K562 (cell line): ENCODE data around the gene CPLX4. TPM values are rescaled to one million over a fixed set of nuclear protein-coding genes. Genes with fewer than 3 reads are reported as not detected.

ENCODE experiments used
- ATF1 ChIP-seq, 2 experiments: fragments of 450-650 bp in 1 of 2; IDR thresholded peaks; 2 replicates each; pipeline ENCODE4 v1.6.1; 2016; ENCODE audit warnings: missing compliant biosample characterization in 1 of 2, missing genetic modification characterization in 1 of 2
- BCOR ChIP-seq: fragments of 450-650 bp; IDR thresholded peaks from 2 replicates; pipeline ENCODE4 v1.6.1; 2016
- CCAR2 ChIP-seq: fragments of 200-400 bp; formaldehyde crosslinking; IDR thresholded peaks from 2 replicates; pipeline ENCODE4 v1.6.1; 2017; ENCODE audit warnings: mild to moderate bottlenecking, low read depth, low read length
- CREB3L1 ChIP-seq: fragments of 450-650 bp; IDR thresholded peaks from 2 replicates; pipeline ENCODE4 v1.6.1; 2014; ENCODE audit warnings: low read depth, mild to moderate bottlenecking, moderate library complexity, borderline replicate concordance
- EP400 ChIP-seq: fragments of 450-650 bp; IDR thresholded peaks from 2 replicates; pipeline ENCODE4 v1.6.1; 2017; ENCODE audit warnings: antibody characterized with exemption, mild to moderate bottlenecking, moderate library complexity
- ILF3 ChIP-seq: fragments of 450-650 bp; IDR thresholded peaks from 2 replicates; pipeline ENCODE4 v1.6.1; 2018; ENCODE audit warnings: antibody characterized with exemption, mild to moderate bottlenecking, moderate library complexity, borderline replicate concordance
- MTA3 ChIP-seq: fragments of 450-650 bp; formaldehyde crosslinking; IDR thresholded peaks from 2 replicates; pipeline ENCODE4 v1.6.1; 2017; ENCODE audit warnings: mild to moderate bottlenecking, borderline replicate concordance
- PCBP2 ChIP-seq: fragments of 200-400 bp; formaldehyde crosslinking; IDR thresholded peaks from 2 replicates; pipeline ENCODE4 v1.6.1; 2018; ENCODE audit warnings: low read length, low read depth, mild to moderate bottlenecking, moderate library complexity; ENCODE audit not compliant: poor library complexity, severe bottlenecking
- POLR2B ChIP-seq: fragments of 450-650 bp; IDR thresholded peaks from 2 replicates; pipeline ENCODE4 v1.6.1; 2018; ENCODE audit warnings: low read depth; ENCODE audit not compliant: partially characterized antibody
- POLR2G ChIP-seq: fragments of 200-400 bp; formaldehyde crosslinking; IDR thresholded peaks from 2 replicates; pipeline ENCODE4 v1.6.1; 2017; ENCODE audit warnings: low read depth, mild to moderate bottlenecking, antibody characterized with exemption, low read length, moderate library complexity
- SP1 ChIP-seq: sonication (generic); formaldehyde crosslinking; IDR thresholded peaks from 2 replicates; pipeline ENCODE4 v1.8.1; 2022; ENCODE audit warnings: mild to moderate bottlenecking, missing genetic modification reagents
- SPI1 ChIP-seq: IDR thresholded peaks from 2 replicates; pipeline ENCODE4 v1.6.1; 2011; ENCODE audit warnings: low read depth, low read length, control low read depth, borderline replicate concordance
- TAF7 ChIP-seq: fragments of 450-650 bp; IDR thresholded peaks from 2 replicates; pipeline ENCODE4 v1.6.1; 2016; ENCODE audit warnings: missing genetic modification characterization, missing compliant biosample characterization
- ZNF561 ChIP-seq: fragments of 450-650 bp; formaldehyde crosslinking; conservative IDR thresholded peaks from 2 replicates; pipeline ENCODE4 v1.4.0; 2020; ENCODE audit warnings: mild to moderate bottlenecking, moderate library complexity
- polyA plus RNA-seq, 8 experiments: library from polyadenylated mRNA; depleted of rRNA in 4 of 8; stranded (reverse) in 5 of 8; unstranded in 3 of 8; fragments of >200 nt; fragmentation: Nextera tagmentation in 2 of 8; fragmentation: Illumina TruSeq in 1 of 8; extraction: Ambion mirVana in 2 of 8; extraction: Trizol in 1 of 8; gene quantifications; 2 replicates each; pipeline versions ENCODE4 v1.2.1 to v1.2.3, GENCODE V29; 2011 to 2014; ENCODE audit warnings: inconsistent platforms in 1 of 8, missing spikeins in 1 of 8
- total RNA-seq, 7 experiments: library from RNA; depleted of rRNA in 6 of 7; stranded (reverse); fragments of >200 nt in 6 of 7; fragmentation: Illumina TruSeq in 2 of 7; extraction: Trizol in 2 of 7; gene quantifications; 2 replicates each; pipeline versions ENCODE4 v1.2.1 to v1.2.3, GENCODE V29; 2011 to 2021; ENCODE audit warnings: low replicate concordance in 1 of 7
- TF ChIP-seq, protein P1 (sequence below): sonication (generic); formaldehyde crosslinking; IDR thresholded peaks from 2 replicates; pipeline ENCODE4 v1.4.0; 2020; ENCODE audit warnings: mild to moderate bottlenecking, missing genetic modification reagents
- TF ChIP-seq, protein P2 (sequence below): sonication (generic); formaldehyde crosslinking; IDR thresholded peaks from 2 replicates; pipeline ENCODE4 v1.8.0; 2023; ENCODE audit warnings: mild to moderate bottlenecking, missing genetic modification reagents
- TF ChIP-seq, protein P3 (sequence below): sonication (generic); formaldehyde crosslinking; IDR thresholded peaks from 2 replicates; pipeline ENCODE4 v1.8.0; 2022; ENCODE audit warnings: missing genetic modification reagents, mild to moderate bottlenecking, moderate library complexity, borderline replicate concordance

The CPLX4 gene
- total and polyA plus RNA-seq, 9 of the 15 experiments (the other 6 are each of a cell fraction or from before 2014, with no cell fraction given), result not detected

DNA sequence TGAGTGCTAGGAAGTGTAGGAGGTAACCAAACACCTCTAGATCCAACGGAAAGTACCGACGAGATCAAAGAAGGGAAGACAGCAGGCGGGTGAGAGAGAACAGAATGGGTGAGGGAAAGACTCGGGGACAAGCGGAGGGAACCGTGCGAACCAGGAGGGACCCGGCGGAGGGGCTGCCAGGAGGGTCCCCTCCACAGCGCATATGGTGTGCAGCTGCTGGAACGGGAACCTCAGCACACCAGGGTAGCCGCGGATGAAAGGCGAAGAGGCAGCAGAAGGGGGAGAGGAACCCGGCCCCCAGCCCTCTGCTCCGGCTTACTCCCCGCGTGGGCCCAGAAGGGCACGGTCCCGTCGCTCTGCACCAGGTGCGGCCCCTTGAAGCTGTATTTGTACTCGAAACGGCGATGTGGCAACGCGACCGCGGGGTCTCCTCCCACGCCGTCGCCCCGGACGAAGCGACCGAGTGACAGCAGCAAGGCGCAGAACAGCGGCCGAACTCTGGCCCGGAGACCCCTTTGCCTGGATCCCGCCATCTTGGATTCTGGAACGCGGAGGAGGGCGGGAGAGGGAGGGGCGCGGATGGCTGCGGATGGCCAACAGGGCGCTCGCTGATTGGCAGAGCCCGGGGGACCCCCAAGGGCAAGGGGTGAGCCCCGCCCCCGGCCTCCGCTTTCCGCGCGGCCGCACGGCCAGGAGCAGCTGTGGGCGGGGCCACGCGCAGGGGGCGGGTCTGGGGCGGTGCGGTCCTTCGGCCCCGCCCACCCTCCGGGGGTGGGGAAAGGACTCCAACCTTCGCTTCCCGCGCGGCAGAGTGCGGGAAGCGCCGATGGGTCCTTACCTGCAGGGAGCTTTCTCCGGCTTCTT, 40.5 kb upstream of the CPLX4 start, which contains the start of gene LMAN1 (continued):
- TF ChIP-seq, protein P1, sequence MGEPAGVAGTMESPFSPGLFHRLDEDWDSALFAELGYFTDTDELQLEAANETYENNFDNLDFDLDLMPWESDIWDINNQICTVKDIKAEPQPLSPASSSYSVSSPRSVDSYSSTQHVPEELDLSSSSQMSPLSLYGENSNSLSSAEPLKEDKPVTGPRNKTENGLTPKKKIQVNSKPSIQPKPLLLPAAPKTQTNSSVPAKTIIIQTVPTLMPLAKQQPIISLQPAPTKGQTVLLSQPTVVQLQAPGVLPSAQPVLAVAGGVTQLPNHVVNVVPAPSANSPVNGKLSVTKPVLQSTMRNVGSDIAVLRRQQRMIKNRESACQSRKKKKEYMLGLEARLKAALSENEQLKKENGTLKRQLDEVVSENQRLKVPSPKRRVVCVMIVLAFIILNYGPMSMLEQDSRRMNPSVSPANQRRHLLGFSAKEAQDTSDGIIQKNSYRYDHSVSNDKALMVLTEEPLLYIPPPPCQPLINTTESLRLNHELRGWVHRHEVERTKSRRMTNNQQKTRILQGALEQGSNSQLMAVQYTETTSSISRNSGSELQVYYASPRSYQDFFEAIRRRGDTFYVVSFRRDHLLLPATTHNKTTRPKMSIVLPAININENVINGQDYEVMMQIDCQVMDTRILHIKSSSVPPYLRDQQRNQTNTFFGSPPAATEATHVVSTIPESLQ (CRISPR knock-in tag), result no peak
- no peak for TF ChIP-seq ILF3
- TF ChIP-seq, protein P2, sequence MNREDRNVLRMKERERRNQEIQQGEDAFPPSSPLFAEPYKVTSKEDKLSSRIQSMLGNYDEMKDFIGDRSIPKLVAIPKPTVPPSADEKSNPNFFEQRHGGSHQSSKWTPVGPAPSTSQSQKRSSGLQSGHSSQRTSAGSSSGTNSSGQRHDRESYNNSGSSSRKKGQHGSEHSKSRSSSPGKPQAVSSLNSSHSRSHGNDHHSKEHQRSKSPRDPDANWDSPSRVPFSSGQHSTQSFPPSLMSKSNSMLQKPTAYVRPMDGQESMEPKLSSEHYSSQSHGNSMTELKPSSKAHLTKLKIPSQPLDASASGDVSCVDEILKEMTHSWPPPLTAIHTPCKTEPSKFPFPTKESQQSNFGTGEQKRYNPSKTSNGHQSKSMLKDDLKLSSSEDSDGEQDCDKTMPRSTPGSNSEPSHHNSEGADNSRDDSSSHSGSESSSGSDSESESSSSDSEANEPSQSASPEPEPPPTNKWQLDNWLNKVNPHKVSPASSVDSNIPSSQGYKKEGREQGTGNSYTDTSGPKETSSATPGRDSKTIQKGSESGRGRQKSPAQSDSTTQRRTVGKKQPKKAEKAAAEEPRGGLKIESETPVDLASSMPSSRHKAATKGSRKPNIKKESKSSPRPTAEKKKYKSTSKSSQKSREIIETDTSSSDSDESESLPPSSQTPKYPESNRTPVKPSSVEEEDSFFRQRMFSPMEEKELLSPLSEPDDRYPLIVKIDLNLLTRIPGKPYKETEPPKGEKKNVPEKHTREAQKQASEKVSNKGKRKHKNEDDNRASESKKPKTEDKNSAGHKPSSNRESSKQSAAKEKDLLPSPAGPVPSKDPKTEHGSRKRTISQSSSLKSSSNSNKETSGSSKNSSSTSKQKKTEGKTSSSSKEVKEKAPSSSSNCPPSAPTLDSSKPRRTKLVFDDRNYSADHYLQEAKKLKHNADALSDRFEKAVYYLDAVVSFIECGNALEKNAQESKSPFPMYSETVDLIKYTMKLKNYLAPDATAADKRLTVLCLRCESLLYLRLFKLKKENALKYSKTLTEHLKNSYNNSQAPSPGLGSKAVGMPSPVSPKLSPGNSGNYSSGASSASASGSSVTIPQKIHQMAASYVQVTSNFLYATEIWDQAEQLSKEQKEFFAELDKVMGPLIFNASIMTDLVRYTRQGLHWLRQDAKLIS (CRISPR knock-in tag), result peak; percentile 69; the same call in 1 of the 2 replicates
- no peak for TF ChIP-seq BCOR
- TF ChIP-seq EP400, result peak; percentile 83
- peak; percentile 95 for TF ChIP-seq POLR2G
- TF ChIP-seq PCBP2, result no peak
- peak; percentile 76; the same call in 1 of the 2 replicates for TF ChIP-seq TAF7 (tag)
- no peak for TF ChIP-seq ZNF561 (CRISPR knock-in tag)
- 0 out of 2 replicates have a peak, but pooled peaks have one; percentile 15 for TF ChIP-seq MTA3
- peak; percentile 62 for TF ChIP-seq SP1 (CRISPR knock-in tag)
- TF ChIP-seq ATF1 (CRISPR knock-in tag; IDR thresholded peaks at IDR 0.05), result no peak
- peak; percentile 9; the same call in 1 of the 2 replicates for TF ChIP-seq ATF1 (tag; IDR thresholded peaks at IDR 0.05)
- TF ChIP-seq SPI1, result 0 out of 2 replicates have a peak, but pooled peaks have one; percentile 18
- TF ChIP-seq POLR2B, result peak; percentile 51
- TF ChIP-seq CREB3L1, result peak; percentile 85; the same call in 1 of the 2 replicates
- TF ChIP-seq, protein P3, sequence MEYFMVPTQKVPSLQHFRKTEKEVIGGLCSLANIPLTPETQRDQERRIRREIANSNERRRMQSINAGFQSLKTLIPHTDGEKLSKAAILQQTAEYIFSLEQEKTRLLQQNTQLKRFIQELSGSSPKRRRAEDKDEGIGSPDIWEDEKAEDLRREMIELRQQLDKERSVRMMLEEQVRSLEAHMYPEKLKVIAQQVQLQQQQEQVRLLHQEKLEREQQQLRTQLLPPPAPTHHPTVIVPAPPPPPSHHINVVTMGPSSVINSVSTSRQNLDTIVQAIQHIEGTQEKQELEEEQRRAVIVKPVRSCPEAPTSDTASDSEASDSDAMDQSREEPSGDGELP, result peak; percentile 51; the same call in 1 of the 2 replicates
- TF ChIP-seq CCAR2, result no peak
